NT2/D1 (cell line): ENCODE results near the gene PSMC5.
"Not testable (repeated sequence)": the region's sequence is repeated elsewhere in the genome, so short reads cannot be mapped to it uniquely, and the experiment has no call there.

Source experiments
- SUZ12 ChIP-seq: IDR thresholded peaks from 2 replicates; pipeline ENCODE4 v1.6.1; 2011; ENCODE audit not compliant: insufficient read length, insufficient read depth; ENCODE audit errors: extremely low read depth
- ZNF274 ChIP-seq: IDR thresholded peaks from 2 replicates; pipeline ENCODE4 v1.6.1; 2011; ENCODE audit warnings: mild to moderate bottlenecking, low read depth, low read length

DNA sequence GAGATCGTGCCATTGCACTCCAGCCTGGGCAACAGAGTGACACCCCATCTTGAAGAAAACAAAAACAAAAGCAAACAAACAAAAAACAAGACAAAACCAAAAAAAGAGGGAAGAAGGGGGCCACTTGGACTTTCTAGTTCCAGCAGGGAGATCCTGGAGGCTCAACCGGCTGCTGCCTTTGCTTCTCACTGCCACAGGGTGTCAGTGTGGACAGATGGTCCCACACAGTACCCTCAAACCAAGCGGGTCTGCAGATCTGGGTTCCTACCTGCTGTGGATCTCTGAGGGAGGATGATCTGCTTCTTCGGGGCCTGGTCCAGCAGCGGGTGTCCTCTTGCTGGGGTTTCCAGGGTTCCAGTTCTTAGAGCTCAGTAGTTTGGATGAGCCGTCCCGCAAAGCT lies 39.4 kb downstream of the PSMC5 start:
- TF ChIP-seq SUZ12, ZNF274: not testable (repeated sequence)
